ENCODE data around the gene SOWAHA.

DNA sequence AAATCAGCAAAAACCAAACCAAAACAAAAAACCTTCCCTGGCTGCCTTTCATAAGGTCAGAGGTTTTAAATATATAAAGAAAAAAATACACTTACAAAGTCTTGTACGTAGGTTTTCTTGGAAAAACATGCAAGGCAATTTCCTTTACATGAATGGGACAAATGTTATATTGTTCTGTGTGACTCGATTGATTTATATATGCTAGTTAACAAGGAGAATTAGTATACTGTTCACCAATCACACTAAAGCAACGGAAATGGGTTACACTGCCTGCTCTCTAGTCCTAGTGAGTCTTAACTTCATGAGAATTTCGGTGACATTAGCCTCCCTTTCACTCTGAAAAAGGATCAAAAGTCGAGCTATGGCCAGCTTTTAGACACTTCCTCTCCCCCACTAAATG is 47.6 kb downstream of the SOWAHA start:
- TF ChIP-seq, protein P1, sequence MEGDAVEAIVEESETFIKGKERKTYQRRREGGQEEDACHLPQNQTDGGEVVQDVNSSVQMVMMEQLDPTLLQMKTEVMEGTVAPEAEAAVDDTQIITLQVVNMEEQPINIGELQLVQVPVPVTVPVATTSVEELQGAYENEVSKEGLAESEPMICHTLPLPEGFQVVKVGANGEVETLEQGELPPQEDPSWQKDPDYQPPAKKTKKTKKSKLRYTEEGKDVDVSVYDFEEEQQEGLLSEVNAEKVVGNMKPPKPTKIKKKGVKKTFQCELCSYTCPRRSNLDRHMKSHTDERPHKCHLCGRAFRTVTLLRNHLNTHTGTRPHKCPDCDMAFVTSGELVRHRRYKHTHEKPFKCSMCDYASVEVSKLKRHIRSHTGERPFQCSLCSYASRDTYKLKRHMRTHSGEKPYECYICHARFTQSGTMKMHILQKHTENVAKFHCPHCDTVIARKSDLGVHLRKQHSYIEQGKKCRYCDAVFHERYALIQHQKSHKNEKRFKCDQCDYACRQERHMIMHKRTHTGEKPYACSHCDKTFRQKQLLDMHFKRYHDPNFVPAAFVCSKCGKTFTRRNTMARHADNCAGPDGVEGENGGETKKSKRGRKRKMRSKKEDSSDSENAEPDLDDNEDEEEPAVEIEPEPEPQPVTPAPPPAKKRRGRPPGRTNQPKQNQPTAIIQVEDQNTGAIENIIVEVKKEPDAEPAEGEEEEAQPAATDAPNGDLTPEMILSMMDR (conservative IDR thresholded peaks at IDR 0.05) = no peak
- TF ChIP-seq ZFX (IDR thresholded peaks at IDR 0.05) = no peak

Data from C4-2B (cell line).